HG02642 (cell line): Measurements from ENCODE around the gene KIZ.

ENCODE experiments used
- ATAC-seq: cut with Tn5 transposase; IDR thresholded peaks from one replicate; pipeline ENCODE4 v1.9.1; 2021; ENCODE audit warnings: mild to moderate bottlenecking; ENCODE audit not compliant: unreplicated experiment, poor library complexity

Gene KIZ

DNA sequence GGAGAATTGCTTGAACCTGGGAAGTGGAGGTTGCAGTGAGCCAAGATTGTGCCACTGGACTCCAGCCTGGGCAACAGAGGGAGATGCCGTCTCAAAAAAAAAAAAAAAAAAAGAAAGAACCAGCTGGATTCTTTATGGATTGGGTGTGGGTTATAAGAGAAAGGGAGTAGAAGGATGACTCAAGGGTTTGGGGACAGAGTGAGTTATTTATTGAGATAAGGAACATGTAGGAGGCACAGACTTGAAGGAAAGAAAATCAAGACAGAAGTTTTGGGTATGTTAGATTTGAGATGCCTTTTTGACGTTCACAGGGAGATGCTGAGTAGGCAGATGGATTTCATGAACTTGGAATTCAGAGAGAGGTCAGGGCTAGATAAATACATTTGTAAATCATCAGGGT lies 47.6 kb downstream of the KIZ start:
- no peak for ATAC-seq

DNA sequence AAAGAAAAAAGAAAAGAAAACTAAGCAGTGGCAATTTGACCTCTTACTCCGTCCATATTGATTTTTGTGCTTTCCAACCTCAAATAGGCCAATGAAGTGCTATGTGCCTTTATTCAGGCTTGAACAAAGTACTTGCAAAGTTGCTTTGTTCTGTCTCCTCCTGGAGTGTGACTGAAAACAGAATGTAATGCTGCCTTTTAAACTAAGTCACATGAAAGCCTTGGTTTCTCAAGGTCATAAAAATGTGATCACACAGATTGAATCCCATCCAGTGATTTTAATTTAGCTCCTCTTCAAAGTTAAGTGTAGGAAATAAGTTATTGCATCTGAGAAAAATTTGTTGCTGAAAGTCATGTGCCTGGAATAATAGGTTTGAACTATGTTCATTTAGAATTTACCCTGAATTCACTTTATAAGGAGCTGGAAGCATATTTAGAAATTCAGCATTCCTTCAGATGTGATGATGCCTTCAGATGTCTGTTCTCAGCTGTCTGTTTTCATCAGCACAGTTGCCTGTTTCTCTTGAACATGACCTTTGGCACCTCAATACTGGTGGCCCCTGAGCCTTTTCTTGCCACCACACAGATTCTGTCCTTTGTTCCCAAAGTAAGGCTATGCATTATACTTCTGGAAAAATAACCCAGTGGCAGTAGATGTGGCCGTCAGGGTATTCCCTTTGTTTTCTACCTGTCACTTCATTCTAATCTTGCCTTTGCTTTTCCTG lies 48.8 kb downstream of the KIZ start:
- no peak for ATAC-seq

- ATAC-seq: no peak
Observed at GRCh38 chr20:21175433-21175832, 49.6 kb downstream of the KIZ start.

DNA sequence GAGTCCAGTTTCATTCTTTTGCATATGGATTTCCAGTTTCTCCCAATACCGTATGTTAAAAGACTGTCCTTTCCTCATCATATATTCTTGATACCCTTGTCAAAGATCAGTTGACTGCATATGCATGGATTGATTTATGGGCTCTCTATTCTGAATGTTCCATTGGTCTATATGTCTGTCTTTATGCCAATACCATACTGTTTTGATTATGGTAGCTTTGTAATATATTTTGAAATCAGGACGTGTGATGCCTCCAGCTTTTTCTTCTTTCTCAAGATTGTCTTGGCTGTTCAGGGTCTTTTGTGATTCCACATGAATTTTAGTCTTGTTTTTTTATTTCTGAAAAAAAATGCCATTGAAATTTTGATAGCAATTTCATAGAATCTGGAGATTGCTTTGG lies 51.9 kb downstream of the KIZ start:
- ATAC-seq: no peak

DNA sequence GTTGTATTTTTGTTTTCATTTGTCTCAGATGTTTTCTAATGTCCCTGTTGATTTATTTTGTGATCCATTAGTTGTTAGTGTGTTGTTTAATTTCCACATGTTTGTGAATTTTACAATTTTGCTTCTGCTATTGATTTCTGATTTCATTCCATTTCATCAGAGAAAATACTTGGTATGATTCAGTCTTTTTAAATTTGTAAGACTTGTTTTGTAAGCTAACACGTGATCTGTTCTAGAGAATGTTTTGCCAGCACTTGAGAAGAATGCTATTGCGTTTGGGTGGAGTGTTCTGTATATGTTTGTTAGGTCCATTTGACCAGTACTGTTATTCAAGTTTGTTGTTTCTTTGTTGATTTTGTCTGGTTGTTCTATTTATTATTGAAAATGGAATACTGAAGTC lies 53.9 kb downstream of the KIZ start:
- no peak for ATAC-seq

- ATAC-seq: no peak
Observed at GRCh38 chr20:21180248-21180647, 54.4 kb downstream of the KIZ start.

DNA sequence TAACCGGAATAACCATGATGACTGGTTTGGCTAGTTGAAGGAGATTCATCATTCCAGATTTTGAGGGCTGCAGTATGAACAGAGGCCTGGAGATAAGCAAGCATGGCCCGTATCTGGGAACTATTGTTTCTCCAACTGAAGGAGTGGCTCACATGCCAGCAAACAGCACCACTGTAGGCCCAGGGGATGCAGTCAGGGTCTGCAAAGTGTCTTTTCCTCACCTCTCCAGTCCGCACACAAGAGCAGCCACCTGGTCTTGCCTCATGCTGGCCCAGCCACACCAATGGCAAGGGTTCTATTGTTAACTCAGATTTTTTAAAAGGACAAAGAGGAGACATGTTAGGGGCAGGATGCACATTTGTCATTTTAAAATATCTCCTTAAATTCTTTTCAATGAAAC lies 55.1 kb downstream of the KIZ start:
- no peak for ATAC-seq

DNA sequence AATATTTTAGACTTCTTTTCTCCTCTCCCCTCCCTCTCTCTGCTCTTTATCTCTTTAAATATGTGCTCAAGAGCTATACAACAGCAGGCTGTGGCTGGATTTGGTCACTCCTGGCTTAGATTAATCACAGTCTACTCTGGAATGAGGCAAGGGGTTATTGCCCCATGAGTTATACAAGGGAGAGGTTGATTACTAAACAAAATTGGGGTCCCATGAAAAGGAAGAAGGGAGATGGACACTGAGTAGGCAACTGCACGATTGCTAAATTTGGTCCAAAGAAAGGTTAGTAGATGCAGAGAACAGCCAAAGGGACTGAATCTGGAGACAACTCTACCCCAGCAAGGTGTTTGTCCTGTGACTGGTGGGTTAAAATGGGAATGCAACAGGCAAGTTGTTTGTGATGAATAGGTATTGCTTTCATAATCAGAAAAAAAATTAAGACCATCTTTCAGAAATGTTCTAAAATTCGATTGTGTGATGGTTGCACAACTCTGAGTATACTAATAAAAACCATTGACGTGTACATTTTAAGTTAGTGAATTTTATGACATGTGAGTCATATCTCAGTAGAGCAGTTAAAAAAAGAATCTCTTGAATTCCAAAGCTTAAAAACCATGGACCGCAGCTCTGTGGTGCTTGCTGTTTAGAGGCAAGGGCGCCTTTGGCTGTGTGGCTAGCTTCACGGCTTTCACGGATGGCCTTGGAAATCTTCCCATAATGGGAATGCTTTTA lies 57.1 kb downstream of the KIZ start:
- ATAC-seq: no peak

- ATAC-seq: no peak
Observed at GRCh38 chr20:21183722-21184121, 57.8 kb downstream of the KIZ start.

DNA sequence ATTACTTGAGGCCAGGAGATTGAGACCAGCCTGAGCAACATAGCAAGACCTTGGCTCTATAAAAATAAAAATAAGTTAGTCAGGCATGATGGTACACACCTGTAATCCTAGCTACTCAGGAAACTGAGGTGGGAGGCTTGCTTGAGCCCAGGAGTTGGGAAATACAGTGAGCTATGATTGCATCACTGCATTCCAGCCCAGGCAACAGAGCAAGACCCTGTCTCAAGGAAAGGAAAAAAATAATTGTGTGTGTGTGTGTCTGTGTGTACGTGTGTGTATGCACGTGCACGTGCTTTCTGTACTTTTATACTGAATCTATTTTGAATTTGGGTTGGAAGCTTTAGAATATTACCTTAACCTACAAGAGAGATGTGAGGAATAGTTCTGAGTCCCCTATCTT lies 58.9 kb downstream of the KIZ start:
- no peak for ATAC-seq

DNA sequence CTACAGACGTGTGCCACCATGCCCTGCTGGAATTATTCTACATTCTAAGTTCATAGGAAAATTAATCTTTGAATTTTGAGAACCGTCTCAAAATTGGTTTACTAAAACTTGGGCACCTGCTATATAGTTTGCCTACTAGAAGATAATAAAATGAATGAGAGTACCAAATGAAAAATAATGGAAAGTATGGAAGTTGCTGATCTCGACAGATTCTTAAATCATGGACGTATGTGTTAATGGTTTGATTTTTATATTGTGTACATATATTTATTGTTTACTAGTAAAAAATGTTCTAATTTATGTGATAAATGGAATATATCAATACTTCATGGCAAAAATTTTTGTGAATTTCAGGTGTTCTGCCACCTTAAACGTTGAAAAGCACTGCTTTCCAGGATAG lies 60.0 kb downstream of the KIZ start:
- no peak for ATAC-seq

DNA sequence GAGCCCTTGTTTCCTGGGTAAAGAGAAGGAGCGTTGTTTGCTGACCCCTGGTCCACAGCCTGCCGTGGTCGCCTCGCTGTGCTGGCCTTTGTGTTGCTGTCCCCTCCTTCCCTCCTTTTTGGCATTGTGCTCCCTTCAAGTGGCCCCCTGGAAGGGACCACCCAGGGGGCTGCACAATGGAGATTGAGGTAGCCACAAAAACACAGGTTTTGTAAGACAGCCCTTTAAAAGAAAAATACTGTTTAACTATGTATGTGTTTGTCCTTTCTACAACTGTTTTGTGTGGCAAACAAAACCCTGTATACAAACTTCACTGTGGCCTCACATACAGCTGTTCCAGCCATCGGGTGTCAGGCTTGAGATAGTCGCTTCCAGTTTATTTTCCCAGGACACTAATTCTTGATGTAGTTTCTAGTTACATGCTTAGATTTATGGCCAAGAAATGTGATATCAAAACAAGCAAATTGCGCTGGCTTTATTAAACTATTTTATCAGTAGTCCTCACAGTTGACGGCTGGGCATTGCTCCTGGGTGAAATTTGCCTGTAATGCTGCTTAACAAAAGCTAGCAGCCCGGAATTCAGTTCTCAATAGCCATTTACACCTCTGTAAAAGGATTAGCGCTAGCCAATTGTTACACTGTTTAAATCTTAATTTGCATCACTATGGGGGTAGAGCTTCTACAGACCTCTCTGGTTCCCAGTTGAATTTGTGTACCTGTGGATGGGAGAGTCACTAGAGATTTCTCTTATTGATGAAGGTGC lies 64.1 kb downstream of the KIZ start:
- no peak for ATAC-seq

GRCh38 chr20:21190869-21191268 lies 65.0 kb downstream of the KIZ start:
- no peak for ATAC-seq

DNA sequence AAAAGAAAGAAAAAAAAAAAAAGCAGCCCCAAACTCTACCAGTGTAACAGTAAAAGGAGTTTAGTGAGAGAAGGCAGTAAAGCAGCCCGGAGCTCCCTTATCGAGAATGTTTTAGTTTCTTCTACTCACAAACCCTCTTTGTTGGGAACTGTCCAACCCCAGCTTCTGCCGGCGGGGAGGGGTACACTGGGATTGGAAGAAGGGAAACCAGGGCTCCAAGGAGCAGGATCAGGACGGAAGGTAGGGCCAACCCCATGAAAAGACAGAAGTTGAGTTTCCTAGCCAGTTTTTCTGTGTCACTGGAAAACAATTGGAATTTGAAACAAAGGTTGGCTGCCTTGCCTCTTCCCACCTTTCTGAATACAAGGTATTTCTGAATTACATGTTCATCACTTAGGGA lies 66.0 kb downstream of the KIZ start:
- no peak for ATAC-seq

GRCh38 chr20:21202259-21202658 lies 76.4 kb downstream of the KIZ start:
- ATAC-seq: no peak

- no peak for ATAC-seq
Observed at GRCh38 chr20:21203088-21203656, 77.3 kb downstream of the KIZ start.

DNA sequence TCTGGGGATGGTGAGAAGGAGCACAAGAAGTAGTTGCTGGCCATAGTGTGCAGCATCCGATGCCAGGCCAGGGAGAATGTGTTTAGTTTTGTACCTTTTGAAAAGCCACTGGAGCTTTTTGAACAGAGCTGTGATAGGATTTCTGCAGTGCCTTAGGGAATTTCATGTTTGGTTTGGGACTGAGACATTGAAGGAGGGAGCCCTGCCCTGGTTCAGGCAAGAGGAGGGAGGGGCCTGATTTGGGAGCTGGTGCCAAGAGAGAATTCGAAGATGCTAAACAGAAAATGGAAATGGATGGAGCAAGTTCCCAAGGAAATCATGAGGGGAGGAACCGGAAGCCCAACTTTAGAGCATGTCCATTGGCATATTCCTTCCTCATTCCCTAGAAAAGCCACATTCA lies 80.7 kb downstream of the KIZ start:
- ATAC-seq: no peak

- ATAC-seq: no peak
Observed at GRCh38 chr20:21208999-21209398, 83.1 kb downstream of the KIZ start.

- ATAC-seq: no peak
Observed at GRCh38 chr20:21209668-21210067, 83.8 kb downstream of the KIZ start.

- no peak for ATAC-seq
Observed at GRCh38 chr20:21213691-21214090, 87.8 kb downstream of the KIZ start.

DNA sequence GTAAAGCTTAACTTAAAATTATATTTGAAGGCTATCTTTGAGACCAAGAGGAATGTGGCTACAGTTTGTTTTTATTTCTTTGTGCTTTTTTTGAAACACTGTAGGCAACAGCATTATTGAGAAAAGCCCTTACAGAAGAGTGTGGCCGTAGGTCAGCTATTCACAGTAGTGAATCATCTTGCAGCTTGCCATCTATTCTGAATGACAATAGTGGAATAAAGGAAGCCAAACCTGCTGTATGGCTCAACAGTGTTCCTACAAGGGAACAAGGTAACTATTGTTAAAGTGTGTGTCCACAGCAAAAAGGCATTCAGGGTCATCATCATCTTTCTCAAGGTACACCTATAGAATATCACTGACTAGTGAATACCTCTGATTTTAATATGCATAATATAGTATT lies 88.5 kb downstream of the KIZ start:
- ATAC-seq: no peak
